ENCODE measurements around the gene TBX15. TPM values are rescaled to one million over a fixed set of nuclear protein-coding genes. Genes with fewer than 3 reads are reported as not detected.

TBX15 gene
- total and polyA plus RNA-seq, 2 experiments from 2014 or later, result 0.21 TPM; not detected in 1

- H3K36me3 Mint-ChIP-seq (ENCODE audit: low read depth), result no peaks in the 10 kb centered on the region
- H3K4me3 ChIP-seq, result no peak overlapping the region
- no peak overlapping the region for H3K27ac ChIP-seq (ENCODE audit: low read depth)
- peaks cover 3% of the 10 kb centered on the region for H3K27me3 Mint-ChIP-seq (ENCODE audit: insufficient read depth, low read depth, poor library complexity)
- no peak overlapping the region for H3K4me3 Mint-ChIP-seq
- no peaks in the 10 kb centered on the region for H3K79me2 ChIP-seq (replicated peaks; ENCODE audit: insufficient read depth)
- no peaks in the 10 kb centered on the region for H4K20me1 ChIP-seq (replicated peaks; ENCODE audit: insufficient read depth)
- H3K27ac Mint-ChIP-seq, result no peak overlapping the region
- peaks cover 3% of the 10 kb centered on the region; the same call in 1 of the 3 replicates for H3K9me3 Mint-ChIP-seq
- peaks cover 10% of the 10 kb centered on the region for H3K4me1 Mint-ChIP-seq
- no peaks in the 10 kb centered on the region for H3K27me3 ChIP-seq (ENCODE audit: insufficient read depth)
- no peak for TF ChIP-seq ZNF462 (CRISPR knock-in tag; IDR thresholded peaks at IDR 0.05)
- TF ChIP-seq POLR2AphosphoS5 (IDR thresholded peaks at IDR 0.05; ENCODE audit: low read depth), result no peak
- TF ChIP-seq, protein P1, sequence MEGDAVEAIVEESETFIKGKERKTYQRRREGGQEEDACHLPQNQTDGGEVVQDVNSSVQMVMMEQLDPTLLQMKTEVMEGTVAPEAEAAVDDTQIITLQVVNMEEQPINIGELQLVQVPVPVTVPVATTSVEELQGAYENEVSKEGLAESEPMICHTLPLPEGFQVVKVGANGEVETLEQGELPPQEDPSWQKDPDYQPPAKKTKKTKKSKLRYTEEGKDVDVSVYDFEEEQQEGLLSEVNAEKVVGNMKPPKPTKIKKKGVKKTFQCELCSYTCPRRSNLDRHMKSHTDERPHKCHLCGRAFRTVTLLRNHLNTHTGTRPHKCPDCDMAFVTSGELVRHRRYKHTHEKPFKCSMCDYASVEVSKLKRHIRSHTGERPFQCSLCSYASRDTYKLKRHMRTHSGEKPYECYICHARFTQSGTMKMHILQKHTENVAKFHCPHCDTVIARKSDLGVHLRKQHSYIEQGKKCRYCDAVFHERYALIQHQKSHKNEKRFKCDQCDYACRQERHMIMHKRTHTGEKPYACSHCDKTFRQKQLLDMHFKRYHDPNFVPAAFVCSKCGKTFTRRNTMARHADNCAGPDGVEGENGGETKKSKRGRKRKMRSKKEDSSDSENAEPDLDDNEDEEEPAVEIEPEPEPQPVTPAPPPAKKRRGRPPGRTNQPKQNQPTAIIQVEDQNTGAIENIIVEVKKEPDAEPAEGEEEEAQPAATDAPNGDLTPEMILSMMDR (conservative IDR thresholded peaks at IDR 0.05; ENCODE audit: low read depth in 2 of 2), result no peak
- no peak for TF ChIP-seq CREB1 (CRISPR knock-in tag; IDR thresholded peaks at IDR 0.05; ENCODE audit: low read depth)
- no peak for TF ChIP-seq ZNF331 (CRISPR knock-in tag; IDR thresholded peaks at IDR 0.05; ENCODE audit: low read depth)
- no peak for TF ChIP-seq STAT1 (IDR thresholded peaks at IDR 0.05; ENCODE audit: unreplicated experiment)
- no peak for TF ChIP-seq EZH2 (IDR thresholded peaks at IDR 0.05; ENCODE audit: low read depth, unreplicated experiment)
- TF ChIP-seq, protein P2, sequence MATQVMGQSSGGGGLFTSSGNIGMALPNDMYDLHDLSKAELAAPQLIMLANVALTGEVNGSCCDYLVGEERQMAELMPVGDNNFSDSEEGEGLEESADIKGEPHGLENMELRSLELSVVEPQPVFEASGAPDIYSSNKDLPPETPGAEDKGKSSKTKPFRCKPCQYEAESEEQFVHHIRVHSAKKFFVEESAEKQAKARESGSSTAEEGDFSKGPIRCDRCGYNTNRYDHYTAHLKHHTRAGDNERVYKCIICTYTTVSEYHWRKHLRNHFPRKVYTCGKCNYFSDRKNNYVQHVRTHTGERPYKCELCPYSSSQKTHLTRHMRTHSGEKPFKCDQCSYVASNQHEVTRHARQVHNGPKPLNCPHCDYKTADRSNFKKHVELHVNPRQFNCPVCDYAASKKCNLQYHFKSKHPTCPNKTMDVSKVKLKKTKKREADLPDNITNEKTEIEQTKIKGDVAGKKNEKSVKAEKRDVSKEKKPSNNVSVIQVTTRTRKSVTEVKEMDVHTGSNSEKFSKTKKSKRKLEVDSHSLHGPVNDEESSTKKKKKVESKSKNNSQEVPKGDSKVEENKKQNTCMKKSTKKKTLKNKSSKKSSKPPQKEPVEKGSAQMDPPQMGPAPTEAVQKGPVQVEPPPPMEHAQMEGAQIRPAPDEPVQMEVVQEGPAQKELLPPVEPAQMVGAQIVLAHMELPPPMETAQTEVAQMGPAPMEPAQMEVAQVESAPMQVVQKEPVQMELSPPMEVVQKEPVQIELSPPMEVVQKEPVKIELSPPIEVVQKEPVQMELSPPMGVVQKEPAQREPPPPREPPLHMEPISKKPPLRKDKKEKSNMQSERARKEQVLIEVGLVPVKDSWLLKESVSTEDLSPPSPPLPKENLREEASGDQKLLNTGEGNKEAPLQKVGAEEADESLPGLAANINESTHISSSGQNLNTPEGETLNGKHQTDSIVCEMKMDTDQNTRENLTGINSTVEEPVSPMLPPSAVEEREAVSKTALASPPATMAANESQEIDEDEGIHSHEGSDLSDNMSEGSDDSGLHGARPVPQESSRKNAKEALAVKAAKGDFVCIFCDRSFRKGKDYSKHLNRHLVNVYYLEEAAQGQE (IDR thresholded peaks at IDR 0.05; ENCODE audit: unreplicated experiment), result no peak
- TF ChIP-seq EZH2phosphoT487 (IDR thresholded peaks at IDR 0.05; ENCODE audit: unreplicated experiment), result no peak
- TF ChIP-seq NANOG (IDR thresholded peaks at IDR 0.05; ENCODE audit: borderline replicate concordance), result no peak
- TF ChIP-seq JUNB (IDR thresholded peaks at IDR 0.05; ENCODE audit: unreplicated experiment), result no peak
- no peak for TF ChIP-seq ETS1 (IDR thresholded peaks at IDR 0.05)
- TF ChIP-seq ZNF114 (CRISPR knock-in tag; IDR thresholded peaks at IDR 0.05), result no peak
- H3K36me3 ChIP-seq (ENCODE audit: insufficient read depth), result no peaks in the 10 kb centered on the region
- H2AFZ ChIP-seq, result no peak overlapping the region
- no peaks in the 10 kb centered on the region for H3F3A ChIP-seq (replicated peaks; ENCODE audit: low read depth)
- no peak overlapping the region for H3K4me2 ChIP-seq
- H3K9me2 ChIP-seq (ENCODE audit: insufficient read depth), result 0 out of 2 replicates have a peak, but pooled peaks cover 8% of the 10 kb centered on the region
- H3K4me1 ChIP-seq (ENCODE audit: insufficient read depth), result peaks cover 9% of the 10 kb centered on the region
- ATAC-seq, result no peak
- no peak for DNase-seq (ENCODE audit: low spot score)
Observed at GRCh38 chr1:118954301-118954905, 33.7 kb downstream of the TBX15 start.

Measured in GM23338 (cell line).